ENCODE measurements around the gene MRPL33.

MRPL33 gene

GRCh38 chr2:27809761-27810241 is 38.3 kb downstream of the MRPL33 start:
- H3K79me2 ChIP-seq (ENCODE audit: low read length) = no peaks in the 10 kb centered on the region
- DNase-seq = no peak
- H3K9me3 ChIP-seq (replicated peaks; ENCODE audit: insufficient read depth, low read length) = no peaks in the 10 kb centered on the region
- no peak overlapping the region for H3K4me2 ChIP-seq (ENCODE audit: low read depth, low read length)
- TF ChIP-seq EZH2phosphoT487 (IDR thresholded peaks at IDR 0.05; ENCODE audit: low read length) (no peak), EZH2 (optimal IDR thresholded peaks at IDR 0.05; ENCODE audit: low read depth, low read length) (no peak), CTCF (IDR thresholded peaks at IDR 0.05; ENCODE audit: low read length) (no peak)
- no peaks in the 10 kb centered on the region for H3K4me1 ChIP-seq (ENCODE audit: low read length)
- no peaks in the 10 kb centered on the region for H3F3A ChIP-seq (ENCODE audit: insufficient read depth, low read length)
- no peaks in the 10 kb centered on the region for H3K36me3 ChIP-seq (replicated peaks; ENCODE audit: insufficient read depth, low read length)
- H3K9ac ChIP-seq (ENCODE audit: low read length) = no peak overlapping the region
- H3K9me2 ChIP-seq (replicated peaks; ENCODE audit: insufficient read depth, low read length) = no peaks in the 10 kb centered on the region
- H3K27ac ChIP-seq (ENCODE audit: low read length) = no peak overlapping the region
- H3K4me3 ChIP-seq (ENCODE audit: low read length) = no peak overlapping the region
- no peaks in the 10 kb centered on the region for H4K20me1 ChIP-seq (ENCODE audit: insufficient read depth, low read length)
- H3K27me3 ChIP-seq (replicated peaks; ENCODE audit: insufficient read depth, low read length) = no peaks in the 10 kb centered on the region
- H2AFZ ChIP-seq (ENCODE audit: low read length) = no peak overlapping the region

DNA sequence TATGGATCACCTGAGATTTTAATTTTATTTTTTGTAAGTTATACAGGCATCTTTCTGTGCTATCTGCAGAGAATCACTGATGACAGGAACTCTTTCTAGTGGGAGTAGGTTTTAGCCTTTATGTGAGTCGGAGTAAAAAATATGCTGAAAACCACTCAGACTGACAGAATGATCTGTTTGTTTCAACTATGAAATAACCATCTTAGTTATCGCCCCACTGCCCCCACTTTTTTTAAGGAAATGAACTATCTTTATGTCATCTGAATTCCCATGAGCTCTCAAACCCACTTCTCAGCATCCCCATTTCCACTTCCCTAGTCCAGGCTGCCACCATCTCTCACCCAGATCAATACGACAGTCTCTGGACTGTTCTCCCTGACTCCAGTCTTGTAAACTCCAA is 38.9 kb downstream of the MRPL33 start:
- H4K20me1 ChIP-seq (ENCODE audit: insufficient read depth, low read length) = no peaks in the 10 kb centered on the region
- TF ChIP-seq EZH2phosphoT487 (IDR thresholded peaks at IDR 0.05; ENCODE audit: low read length) = no peak
- H3K27ac ChIP-seq (ENCODE audit: low read length) = no peak overlapping the region
- H3K4me3 ChIP-seq (ENCODE audit: low read length) = no peak overlapping the region
- DNase-seq = no peak
- H3K9me3 ChIP-seq (replicated peaks; ENCODE audit: insufficient read depth, low read length) = no peaks in the 10 kb centered on the region
- H3F3A ChIP-seq (ENCODE audit: insufficient read depth, low read length) = no peaks in the 10 kb centered on the region
- H3K9ac ChIP-seq (ENCODE audit: low read length) = no peak overlapping the region
- H3K4me1 ChIP-seq (ENCODE audit: low read length) = no peaks in the 10 kb centered on the region
- H3K9me2 ChIP-seq (replicated peaks; ENCODE audit: insufficient read depth, low read length) = no peaks in the 10 kb centered on the region
- no peak overlapping the region for H2AFZ ChIP-seq (ENCODE audit: low read length)
- no peaks in the 10 kb centered on the region for H3K36me3 ChIP-seq (replicated peaks; ENCODE audit: insufficient read depth, low read length)
- no peaks in the 10 kb centered on the region for H3K27me3 ChIP-seq (replicated peaks; ENCODE audit: insufficient read depth, low read length)
- H3K4me2 ChIP-seq (ENCODE audit: low read depth, low read length) = no peak overlapping the region
- no peaks in the 10 kb centered on the region for H3K79me2 ChIP-seq (ENCODE audit: low read length)

DNA sequence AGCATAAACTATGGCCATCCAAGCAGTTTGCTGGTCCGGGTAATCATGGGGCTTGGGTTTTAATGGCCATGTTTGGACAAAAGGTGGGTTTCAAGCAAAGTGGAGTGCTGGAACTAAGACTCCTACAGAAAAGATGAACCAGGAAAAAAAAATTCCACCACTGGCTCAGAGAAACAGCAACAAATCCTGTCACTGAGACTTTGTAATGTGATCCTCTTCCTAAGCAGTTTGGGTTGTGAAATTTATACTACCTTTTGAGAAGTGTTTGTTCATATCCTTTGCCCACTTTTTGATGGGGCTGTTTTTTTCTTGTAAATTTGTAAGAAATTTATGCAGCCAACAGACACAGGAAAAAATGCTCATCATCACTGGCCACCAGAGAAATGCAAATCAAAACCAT is 40.2 kb downstream of the MRPL33 start:
- no peaks in the 10 kb centered on the region for H3K27me3 ChIP-seq (replicated peaks; ENCODE audit: insufficient read depth, low read length)
- no peak overlapping the region for H3K9ac ChIP-seq (ENCODE audit: low read length)
- no peaks in the 10 kb centered on the region for H3K4me1 ChIP-seq (ENCODE audit: low read length)
- H3K79me2 ChIP-seq (ENCODE audit: low read length) = no peaks in the 10 kb centered on the region
- H3K27ac ChIP-seq (ENCODE audit: low read length) = no peak overlapping the region
- H3K36me3 ChIP-seq (replicated peaks; ENCODE audit: insufficient read depth, low read length) = no peaks in the 10 kb centered on the region
- no peak for DNase-seq
- no peak overlapping the region for H3K4me3 ChIP-seq (ENCODE audit: low read length)
- no peak overlapping the region for H3K4me2 ChIP-seq (ENCODE audit: low read depth, low read length)
- H3F3A ChIP-seq (ENCODE audit: insufficient read depth, low read length) = no peaks in the 10 kb centered on the region
- H3K9me2 ChIP-seq (replicated peaks; ENCODE audit: insufficient read depth, low read length) = no peaks in the 10 kb centered on the region
- TF ChIP-seq EZH2 (optimal IDR thresholded peaks at IDR 0.05; ENCODE audit: low read depth, low read length) (no peak), EZH2phosphoT487 (IDR thresholded peaks at IDR 0.05; ENCODE audit: low read length) (no peak), CTCF (IDR thresholded peaks at IDR 0.05; ENCODE audit: low read length) (no peak)
- H4K20me1 ChIP-seq (ENCODE audit: insufficient read depth, low read length) = no peaks in the 10 kb centered on the region
- no peaks in the 10 kb centered on the region for H3K9me3 ChIP-seq (replicated peaks; ENCODE audit: insufficient read depth, low read length)
- H2AFZ ChIP-seq (ENCODE audit: low read length) = no peak overlapping the region

DNA sequence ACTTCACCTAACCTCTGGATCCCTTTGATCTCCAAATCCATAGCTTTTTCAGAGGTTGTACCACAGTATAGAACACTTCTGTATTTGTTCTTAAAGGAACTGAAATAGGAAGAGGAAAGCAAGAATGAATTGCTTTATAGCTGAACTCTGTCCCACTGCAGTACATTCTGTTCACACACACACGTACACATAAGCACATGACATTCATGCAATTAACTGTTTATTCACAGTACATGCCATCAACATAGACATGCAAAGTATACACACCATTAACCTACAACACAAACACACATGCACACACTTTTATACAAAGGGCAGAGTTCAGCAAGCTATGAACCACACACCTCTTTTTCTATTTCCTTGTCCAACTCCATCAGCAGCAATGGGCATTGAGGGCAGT is 43.2 kb downstream of the MRPL33 start:
- Histone ChIP-seq H3K4me2 (ENCODE audit: low read depth, low read length) (no peak overlapping the region), H4K20me1 (ENCODE audit: insufficient read depth, low read length) (no peaks in the 10 kb centered on the region), H3K4me1 (ENCODE audit: low read length) (no peaks in the 10 kb centered on the region), H3K27ac (ENCODE audit: low read length) (no peak overlapping the region), H3K36me3 (replicated peaks; ENCODE audit: insufficient read depth, low read length) (no peaks in the 10 kb centered on the region), H3K4me3 (ENCODE audit: low read length) (no peak overlapping the region), H3F3A (ENCODE audit: insufficient read depth, low read length) (no peaks in the 10 kb centered on the region), H3K27me3 (replicated peaks; ENCODE audit: insufficient read depth, low read length) (no peaks in the 10 kb centered on the region), H3K9me3 (replicated peaks; ENCODE audit: insufficient read depth, low read length) (no peaks in the 10 kb centered on the region), H3K9me2 (replicated peaks; ENCODE audit: insufficient read depth, low read length) (no peaks in the 10 kb centered on the region), H3K79me2 (ENCODE audit: low read length) (no peaks in the 10 kb centered on the region), H2AFZ (ENCODE audit: low read length) (no peak overlapping the region), H3K9ac (ENCODE audit: low read length) (no peak overlapping the region)
- DNase-seq = no peak
- TF ChIP-seq EZH2phosphoT487 (IDR thresholded peaks at IDR 0.05; ENCODE audit: low read length) (no peak), CTCF (IDR thresholded peaks at IDR 0.05; ENCODE audit: low read length) (no peak), EZH2 (optimal IDR thresholded peaks at IDR 0.05; ENCODE audit: low read depth, low read length) (no peak)

All from MM.1S (cell line).